Activated T-helper 1 cell treated with anti-CD3 and anti-CD28 coated beads, Interleukin-12 subunit alpha, Interleukin-12 subunit beta, Interleukin-2, Interleukin-4 antibody, amounts not matched to agents 30 ng/mL and 10 ng/mL and 1 ng/mL, durations not matched to agents 14 hours and 24 hours and 36 hours (primary cell): ENCODE results near the gene MLLT6. TPM values are rescaled to one million over a fixed set of nuclear protein-coding genes. Genes with fewer than 3 reads are reported as not detected.
A peak's percentile ranks its signal among the peaks of the same experiment; 100 is the strongest.

Experiments
- DNase-seq: peaks from one replicate; pipeline ENCODE4 v3.0.0; 2021; ENCODE audit warnings: low spot score
- H3K27ac Mint-ChIP-seq: one replicate; pipeline ENCODE4 v1.8.0; 2021; ENCODE audit warnings: mild to moderate bottlenecking, mixed read lengths
- H3K27me3 Mint-ChIP-seq: one replicate; pipeline ENCODE4 v1.8.0; 2022; ENCODE audit warnings: mild to moderate bottlenecking, moderate library complexity, mixed read lengths; ENCODE audit not compliant: insufficient read depth
- H3K36me3 Mint-ChIP-seq: one replicate; pipeline ENCODE4 v1.8.0; 2021; ENCODE audit warnings: low read depth, mixed read lengths
- H3K4me1 Mint-ChIP-seq: one replicate; pipeline ENCODE4 v1.8.0; 2021; ENCODE audit warnings: low read depth, mixed read lengths
- H3K4me3 Mint-ChIP-seq: one replicate; pipeline ENCODE4 v1.8.0; 2021; ENCODE audit warnings: mild to moderate bottlenecking, moderate library complexity, mixed read lengths
- H3K9me3 Mint-ChIP-seq: one replicate; pipeline ENCODE4 v1.8.0; 2021; ENCODE audit warnings: mixed read lengths
- intact Hi-C: fragments of 100-400 bp; cut with micrococcal nuclease; formaldehyde crosslinking; loops from one replicate; pipeline ENCODE4 v1.15.1; 2024
- total RNA-seq: library from RNA; stranded (reverse); gene quantifications from 2 replicates; pipeline ENCODE4 v1.2.3, GENCODE V29; 2022

MLLT6 gene
- total RNA-seq, 1 donor from 2014 or later, result 250 TPM

DNA sequence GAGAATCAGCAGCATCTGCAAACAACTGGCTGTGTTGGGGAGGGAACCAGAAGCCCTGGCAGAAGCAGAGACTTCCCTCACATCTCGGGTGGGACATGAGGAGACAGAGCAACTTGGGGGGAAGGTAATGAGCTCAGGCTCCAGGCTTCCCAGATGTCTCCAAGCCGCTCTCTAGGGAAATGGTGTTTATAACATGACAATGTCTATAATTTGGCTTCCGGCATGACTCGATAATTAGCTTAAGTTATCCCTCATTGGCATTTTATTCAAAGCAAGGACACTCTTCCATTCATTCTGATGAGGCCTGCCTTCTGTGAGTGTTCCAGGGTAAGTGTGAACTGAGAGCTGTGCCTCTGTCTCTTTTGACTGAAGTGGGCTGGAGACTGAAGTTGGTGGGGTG, 14.7 kb upstream of the MLLT6 start:
- H3K36me3 Mint-ChIP-seq, result no peaks in the 10 kb centered on the region
- H3K4me3 Mint-ChIP-seq, result no peak overlapping the region
- no peak overlapping the region for H3K27ac Mint-ChIP-seq
- H3K4me1 Mint-ChIP-seq, result no peaks in the 10 kb centered on the region
- no peak for DNase-seq
- intact Hi-C loops, result no loop called here
- no peaks in the 10 kb centered on the region for H3K9me3 Mint-ChIP-seq
- peaks cover 3% of the 10 kb centered on the region for H3K27me3 Mint-ChIP-seq

DNA sequence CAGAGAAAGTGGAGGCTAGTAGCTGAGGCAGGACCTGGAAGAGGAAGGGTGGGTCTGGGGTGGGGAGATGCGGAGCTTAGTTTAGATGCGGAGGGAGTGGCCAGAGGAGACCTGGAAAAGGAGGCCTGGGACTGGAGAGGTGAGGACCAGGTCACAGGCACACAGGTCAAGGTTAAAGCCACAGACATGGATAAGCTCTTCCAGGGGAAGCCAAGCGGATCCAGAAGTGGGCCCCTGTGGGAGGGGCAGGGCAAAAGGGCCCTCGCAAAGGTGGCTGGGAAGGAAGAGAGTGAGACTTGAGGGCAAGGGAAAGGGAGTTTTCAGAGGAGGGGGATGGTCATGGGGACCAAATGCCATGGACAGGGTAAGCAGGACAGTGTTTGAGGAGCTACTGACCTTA, 13.9 kb upstream of the MLLT6 start:
- no peak overlapping the region for H3K27ac Mint-ChIP-seq
- intact Hi-C loops, result no loop called here

DNA sequence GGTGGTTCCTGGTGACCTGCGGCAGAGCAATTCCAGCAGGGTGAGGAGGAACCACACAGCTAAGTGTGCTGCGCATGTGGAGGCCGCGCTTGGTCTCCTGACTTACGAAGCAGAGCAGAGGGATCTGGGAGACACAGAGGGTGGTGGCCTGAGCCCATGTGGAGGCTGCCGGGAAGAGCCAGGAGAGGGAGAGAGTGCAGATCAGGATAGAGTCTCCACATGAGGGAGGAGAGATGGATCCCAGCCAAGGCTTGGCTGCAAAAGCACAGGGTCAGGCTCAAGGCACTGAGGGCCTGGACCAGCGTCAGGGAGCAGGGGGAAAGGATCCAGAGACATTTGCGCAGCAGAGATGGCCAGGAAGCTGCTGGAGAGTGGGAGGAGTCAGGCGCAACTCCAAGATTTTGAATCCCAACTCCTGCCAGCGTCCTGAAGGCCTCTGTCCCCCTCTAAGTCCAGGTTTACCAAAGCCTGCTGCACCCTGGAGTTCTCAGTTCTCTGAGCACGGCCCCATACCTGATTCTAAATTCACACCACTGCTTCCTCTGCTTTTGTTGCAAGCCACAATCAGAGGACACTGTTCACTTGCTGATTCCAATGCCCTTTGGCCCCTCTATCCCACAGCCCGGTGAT, 11.3 kb upstream of the MLLT6 start:
- DNase-seq, result no peak
- Mint-ChIP-seq H3K27me3 (no peaks in the 10 kb centered on the region), H3K4me3 (no peak overlapping the region), H3K27ac (no peak overlapping the region), H3K4me1 (peaks cover 19% of the 10 kb centered on the region), H3K36me3 (no peaks in the 10 kb centered on the region), H3K9me3 (no peaks in the 10 kb centered on the region)
- intact Hi-C loops, result no loop called here

More for the DNA sequence above, 13.9 kb upstream of the MLLT6 start:
- Mint-ChIP-seq H3K27me3 (no peaks in the 10 kb centered on the region), H3K9me3 (no peaks in the 10 kb centered on the region), H3K4me3 (no peak overlapping the region), H3K36me3 (no peaks in the 10 kb centered on the region), H3K4me1 (no peaks in the 10 kb centered on the region)
- DNase-seq, result no peak

DNA sequence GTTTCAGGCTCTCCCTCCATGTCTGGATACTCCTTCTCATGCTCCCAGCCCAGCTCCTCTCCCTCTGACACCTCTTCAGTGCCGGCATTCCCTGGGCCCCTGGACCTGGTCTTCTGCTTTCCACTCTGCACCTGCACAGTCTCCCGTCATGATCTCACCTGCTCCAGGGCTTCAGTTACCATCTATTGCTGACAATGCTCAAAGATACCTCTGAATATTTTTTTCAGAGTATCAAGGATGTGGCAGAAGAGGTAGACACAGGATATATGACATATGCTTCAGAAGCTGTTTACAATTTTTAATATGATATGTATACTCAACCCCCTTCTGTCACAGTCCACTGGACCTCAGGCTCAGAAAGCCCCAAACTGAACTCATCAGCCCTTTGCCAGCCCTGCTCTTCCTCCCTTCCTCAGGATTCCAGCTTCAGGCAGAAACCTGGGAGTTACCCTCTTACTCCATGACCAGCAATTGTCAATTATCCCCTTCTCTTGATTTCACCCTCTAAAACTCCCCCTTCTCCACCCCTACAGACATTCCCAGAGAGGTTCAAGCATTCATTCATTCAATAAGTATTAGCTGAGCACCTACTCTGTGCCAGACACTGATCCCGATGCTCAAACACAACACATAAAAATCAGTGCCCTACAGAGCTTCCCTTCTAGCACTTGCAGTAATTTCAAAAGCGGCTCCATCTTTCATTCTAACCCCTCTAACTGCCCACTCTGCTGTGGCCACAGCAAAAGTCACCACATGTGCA, 7.8 kb upstream of the MLLT6 start:
- Mint-ChIP-seq H3K4me1 (peaks cover 45% of the 10 kb centered on the region), H3K27me3 (no peaks in the 10 kb centered on the region)
- intact Hi-C loops, result no loop called here

DNA sequence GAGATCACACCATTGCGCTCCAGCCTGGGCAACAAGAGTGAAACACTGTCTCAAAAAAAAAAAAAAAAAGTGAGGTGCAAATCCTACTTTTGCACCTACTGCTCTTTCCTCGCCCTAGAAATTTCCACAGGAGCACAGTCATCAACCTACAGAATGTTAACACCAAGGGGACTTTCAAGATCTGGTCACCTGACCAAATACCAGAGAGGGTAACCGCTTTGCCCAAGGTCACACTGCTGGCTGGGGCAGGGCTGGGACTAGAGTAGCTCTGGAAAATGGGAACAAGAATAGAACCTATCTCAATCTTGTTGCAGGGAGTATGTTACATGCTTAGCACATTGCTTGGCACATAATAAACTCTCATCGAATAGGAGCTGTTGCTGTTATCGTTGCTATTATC, 6.3 kb upstream of the MLLT6 start:
- peak overlapping the region; percentile 33 for H3K27ac Mint-ChIP-seq
- no peak overlapping the region for H3K4me3 Mint-ChIP-seq
- H3K4me1 Mint-ChIP-seq, result peaks cover 55% of the 10 kb centered on the region
- peaks cover 4% of the 10 kb centered on the region for H3K9me3 Mint-ChIP-seq
- H3K36me3 Mint-ChIP-seq, result peaks cover 3% of the 10 kb centered on the region
- DNase-seq, result no peak
- intact Hi-C loops, result no loop called here
- no peaks in the 10 kb centered on the region for H3K27me3 Mint-ChIP-seq

More for the DNA sequence above, 7.8 kb upstream of the MLLT6 start:
- DNase-seq, result no peak
- Mint-ChIP-seq H3K9me3 (peaks cover 4% of the 10 kb centered on the region), H3K27ac (peak overlapping the region; percentile 70), H3K36me3 (peaks cover 3% of the 10 kb centered on the region), H3K4me3 (peak overlapping the region; percentile 16)

DNA sequence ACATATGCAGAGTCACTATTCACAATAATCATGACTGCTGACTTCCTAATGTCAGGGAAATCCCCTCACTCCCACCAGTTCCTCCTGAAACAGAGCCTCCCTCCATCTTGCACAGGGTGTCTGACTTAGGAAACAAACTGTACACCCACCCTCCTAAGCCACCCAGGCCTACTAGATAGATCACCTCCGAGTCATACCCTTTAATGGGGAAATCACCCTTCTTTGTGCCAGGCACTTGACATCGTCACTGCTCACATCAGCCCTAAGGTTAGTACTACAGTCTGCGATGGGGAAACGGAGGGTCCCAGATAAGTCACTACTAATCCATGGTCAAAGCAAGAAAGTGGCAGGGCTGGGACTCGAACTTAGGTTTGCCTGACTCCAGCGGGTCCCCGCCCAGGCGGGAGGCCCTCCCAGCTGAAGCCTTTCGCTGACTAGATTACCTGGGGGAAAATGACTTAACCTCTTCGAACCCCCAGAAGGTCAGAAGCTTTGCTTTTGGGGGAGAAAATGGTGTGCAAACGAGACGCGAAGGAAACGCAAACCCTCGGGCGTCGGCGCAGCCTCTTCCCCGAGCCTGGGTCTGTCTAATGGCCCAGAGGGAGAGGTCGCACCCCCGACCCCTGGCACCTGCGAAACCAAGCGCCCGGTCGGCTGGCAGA, 3.4 kb upstream of the MLLT6 start:
- peaks cover 4% of the 10 kb centered on the region for H3K9me3 Mint-ChIP-seq
- peak overlapping the region; percentile 83 for H3K4me3 Mint-ChIP-seq
- peaks cover 65% of the 10 kb centered on the region for H3K4me1 Mint-ChIP-seq
- peak; percentile 66 for DNase-seq
- intact Hi-C loops, result loop anchor here (1.0 to 10.0 kb wide), 9 partner anchors 24 to 1863 kb away; partner anchors contain the start of genes CCR7, FBXL20, LASP1 and PSMB3
- peak overlapping the region; percentile 99 for H3K27ac Mint-ChIP-seq
- H3K36me3 Mint-ChIP-seq, result peaks cover 12% of the 10 kb centered on the region
- no peaks in the 10 kb centered on the region for H3K27me3 Mint-ChIP-seq

DNA sequence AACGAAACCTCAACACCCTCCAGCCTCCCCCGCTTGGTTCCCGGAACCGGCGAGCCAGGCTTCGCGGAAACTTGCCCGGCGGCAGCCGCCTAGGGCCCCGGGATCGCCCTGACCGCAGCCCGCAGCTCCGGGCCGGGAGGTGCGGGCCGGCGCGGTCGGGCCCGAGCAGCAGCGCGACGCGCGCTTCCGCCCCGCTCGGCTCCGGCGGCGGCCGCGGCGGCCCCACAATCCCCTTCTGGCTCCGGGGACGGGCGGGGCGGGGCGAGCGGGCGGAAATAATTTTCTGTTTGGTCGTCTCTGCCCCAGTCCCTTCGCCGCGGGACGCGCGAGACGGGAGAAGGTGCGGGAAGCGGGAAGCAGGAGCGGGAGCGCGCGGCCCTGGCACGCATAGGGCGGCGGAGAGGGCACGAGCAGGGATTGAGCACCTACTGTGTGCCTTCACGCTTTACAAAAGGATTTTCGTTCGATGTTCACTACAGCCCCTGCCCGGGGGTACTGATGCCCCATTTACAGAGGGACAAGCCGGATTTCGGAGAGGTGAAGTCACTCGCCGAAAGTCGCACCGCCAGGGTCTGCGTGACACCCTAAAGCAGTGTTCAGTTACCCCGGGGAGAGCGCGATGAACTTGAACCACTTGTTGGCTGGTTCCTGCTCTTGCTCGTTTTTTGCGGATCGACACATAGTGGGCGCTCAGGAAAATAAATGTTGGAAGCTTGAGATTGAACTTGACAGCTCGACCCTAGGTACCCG, 2.7 kb upstream of the MLLT6 start:
- Mint-ChIP-seq H3K9me3 (peaks cover 4% of the 10 kb centered on the region), H3K4me3 (peak overlapping the region; percentile 97), H3K27me3 (no peaks in the 10 kb centered on the region), H3K27ac (peak overlapping the region; percentile 99), H3K4me1 (peaks cover 65% of the 10 kb centered on the region), H3K36me3 (peaks cover 15% of the 10 kb centered on the region)
- DNase-seq, result peak; percentile 75
- intact Hi-C loops, result loop anchor here (5.0 to 10.0 kb wide), 4 partner anchors 150 to 1862 kb away; partner anchors contain the start of genes CCR7, FBXL20, RPL23 and SYNRG

DNA sequence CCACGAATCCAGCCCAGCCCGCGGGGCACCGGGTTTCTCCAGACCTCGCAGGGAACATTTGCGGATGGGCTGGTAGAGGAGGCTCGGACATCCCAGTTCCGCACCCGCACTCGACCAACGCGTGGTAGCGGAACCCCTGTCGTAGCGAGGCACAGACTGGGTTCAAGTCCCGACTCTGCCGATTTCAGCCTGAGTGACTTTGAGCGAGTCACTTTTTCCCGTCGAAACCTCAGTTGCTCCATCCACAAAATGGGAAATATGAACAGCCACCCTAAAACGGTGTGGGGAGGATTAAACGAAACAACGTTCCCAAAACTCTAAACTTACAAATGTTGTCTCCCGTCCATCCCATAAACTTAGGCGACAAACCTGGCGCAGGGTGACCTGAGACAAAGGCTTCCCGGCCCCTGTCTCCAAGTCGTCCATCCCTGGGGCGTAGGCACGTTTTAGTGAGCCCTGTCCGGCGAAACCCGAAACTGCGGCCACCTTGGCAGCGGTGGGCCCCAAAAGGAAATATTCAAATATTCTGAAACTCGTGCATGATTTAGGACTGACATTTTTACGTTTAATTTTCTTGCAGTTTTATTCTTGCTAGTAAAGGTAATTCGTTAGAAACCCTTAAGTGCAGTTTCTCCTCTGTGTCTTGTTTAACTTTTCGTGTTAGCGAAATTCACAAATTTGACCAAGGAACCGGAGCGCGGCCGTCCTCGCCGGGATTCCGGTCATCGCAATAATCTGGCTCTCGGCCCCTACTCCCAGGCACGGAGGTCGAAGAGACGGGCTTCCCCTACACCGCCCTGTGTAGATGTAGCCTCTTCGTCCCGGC, 1.9 kb upstream of the MLLT6 start:
- peaks cover 66% of the 10 kb centered on the region for H3K4me1 Mint-ChIP-seq
- H3K9me3 Mint-ChIP-seq, result peaks cover 4% of the 10 kb centered on the region
- H3K27me3 Mint-ChIP-seq, result no peaks in the 10 kb centered on the region
- H3K4me3 Mint-ChIP-seq, result peak overlapping the region; percentile 97
- peaks cover 23% of the 10 kb centered on the region for H3K36me3 Mint-ChIP-seq
- DNase-seq, result no peak
- intact Hi-C loops, result loop anchor here (5.0 to 10.0 kb wide), 4 partner anchors 149 to 1862 kb away; partner anchors contain the start of genes CCR7, FBXL20, RPL23 and SYNRG
- H3K27ac Mint-ChIP-seq, result peak overlapping the region; percentile 98

DNA sequence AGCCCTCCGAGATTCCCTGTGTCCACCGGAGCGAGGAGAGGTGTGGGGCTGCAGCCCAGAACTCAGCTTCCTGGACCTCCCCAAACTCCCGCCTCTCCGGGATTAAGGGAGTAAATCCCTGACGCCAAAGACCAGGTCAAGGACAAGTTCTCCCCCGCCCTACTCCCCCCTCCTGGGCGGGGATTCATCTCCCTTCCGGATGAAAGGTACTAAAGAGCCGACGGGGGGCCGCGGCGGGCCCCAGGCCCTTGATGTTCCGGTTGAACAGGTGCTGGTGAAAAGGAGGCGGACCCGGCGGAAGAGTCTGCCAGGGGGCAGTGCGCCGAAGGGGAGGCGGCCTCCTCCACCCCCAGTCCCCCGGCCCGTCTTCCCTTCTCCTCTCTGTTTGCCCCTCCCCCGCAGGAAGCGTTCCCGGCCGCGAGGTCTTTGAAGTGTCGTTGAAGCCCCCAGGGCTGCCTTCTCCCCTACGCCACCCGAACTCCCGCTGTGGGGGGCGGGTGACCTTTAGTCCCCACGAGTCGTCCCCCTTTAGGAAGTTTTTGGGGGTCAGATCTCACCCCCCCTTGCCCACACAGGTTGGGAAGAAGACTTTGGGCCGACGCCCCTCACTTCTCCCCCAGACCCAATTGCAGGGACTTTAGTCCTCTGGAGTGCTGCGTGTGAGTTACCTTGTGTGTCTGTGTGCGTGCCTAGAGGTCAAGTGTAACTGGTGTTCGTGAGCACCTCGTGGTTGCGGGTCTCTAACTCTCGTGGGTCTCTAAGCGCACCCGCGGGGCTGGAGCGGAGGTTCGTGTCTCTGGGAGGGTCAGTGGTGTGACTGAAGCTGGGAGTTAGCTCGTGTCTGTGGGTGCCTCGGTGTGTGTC, 1.1 kb upstream of the MLLT6 start:
- peak overlapping the region; percentile 97 for H3K4me3 Mint-ChIP-seq
- H3K36me3 Mint-ChIP-seq, result peaks cover 25% of the 10 kb centered on the region
- no peaks in the 10 kb centered on the region for H3K27me3 Mint-ChIP-seq
- H3K27ac Mint-ChIP-seq, result peak overlapping the region; percentile 98
- H3K9me3 Mint-ChIP-seq, result peaks cover 4% of the 10 kb centered on the region
- peak; percentile 66 for DNase-seq
- intact Hi-C loops, result loop anchor here (5.0 to 10.0 kb wide), 4 partner anchors 148 to 1861 kb away; partner anchors contain the start of genes CCR7, FBXL20, RPL23 and SYNRG
- H3K4me1 Mint-ChIP-seq, result peaks cover 65% of the 10 kb centered on the region

DNA sequence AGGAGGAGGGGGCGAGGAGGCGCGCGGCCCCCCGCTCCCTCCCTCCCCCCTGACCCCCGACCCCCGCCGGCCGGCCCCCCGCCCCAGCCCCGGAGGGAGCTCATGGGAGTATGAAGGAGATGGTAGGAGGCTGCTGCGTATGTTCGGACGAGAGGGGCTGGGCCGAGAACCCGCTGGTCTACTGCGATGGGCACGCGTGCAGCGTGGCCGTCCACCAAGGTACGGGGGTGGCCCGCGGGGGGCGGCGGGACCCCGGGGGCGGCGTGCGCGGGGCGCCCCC, 390 bp downstream of the MLLT6 start:
- peak overlapping the region; percentile 93 for H3K4me3 Mint-ChIP-seq
- DNase-seq, result no peak
- intact Hi-C loops, result loop anchor here (10.0 kb wide), 1 partner anchor 1859 kb away; the partner anchor contains the start of gene CCR7
- no peaks in the 10 kb centered on the region for H3K27me3 Mint-ChIP-seq
- no peak overlapping the region for H3K27ac Mint-ChIP-seq
- H3K36me3 Mint-ChIP-seq, result peaks cover 34% of the 10 kb centered on the region
- peaks cover 68% of the 10 kb centered on the region for H3K4me1 Mint-ChIP-seq
- no peaks in the 10 kb centered on the region for H3K9me3 Mint-ChIP-seq

DNA sequence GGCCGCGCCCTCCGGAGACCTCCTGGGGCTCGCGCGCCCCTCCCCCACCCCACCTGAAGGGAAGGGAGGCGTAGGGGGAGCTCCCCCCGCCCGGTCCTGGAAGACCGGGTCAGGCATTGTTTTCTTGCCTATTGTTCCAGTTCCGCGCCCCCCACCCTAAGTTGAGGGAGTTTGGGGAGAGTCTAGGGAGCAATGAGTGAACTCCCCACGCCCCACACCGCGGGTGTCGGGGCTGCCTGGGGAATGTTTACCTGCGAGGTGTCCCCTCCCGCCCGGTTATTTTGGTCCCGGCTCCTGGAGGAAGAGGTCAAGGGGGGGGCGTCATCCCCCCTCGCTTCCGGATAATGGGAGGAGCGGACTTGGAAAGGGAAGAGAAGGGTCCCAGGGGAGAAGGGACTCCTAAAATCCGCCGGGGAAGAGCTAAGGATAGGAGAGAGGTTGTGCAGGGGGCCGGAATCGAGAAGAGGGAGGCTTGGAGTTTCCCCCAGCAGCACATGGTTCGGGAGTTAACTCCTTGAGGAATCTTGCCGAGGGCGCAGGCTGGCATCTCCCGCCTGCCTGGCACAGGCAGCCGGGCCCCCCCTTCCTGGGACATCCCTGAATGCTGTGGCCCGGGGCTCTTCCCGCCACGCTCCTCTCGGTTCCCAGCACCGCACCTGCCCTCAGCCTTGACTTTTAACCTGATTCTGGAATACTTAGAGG, 881 bp downstream of the MLLT6 start:
- no peaks in the 10 kb centered on the region for H3K9me3 Mint-ChIP-seq
- peak overlapping the region; percentile 93 for H3K4me3 Mint-ChIP-seq
- no peaks in the 10 kb centered on the region for H3K27me3 Mint-ChIP-seq
- no peak for DNase-seq
- peaks cover 70% of the 10 kb centered on the region for H3K4me1 Mint-ChIP-seq
- peak overlapping the region; percentile 95 for H3K27ac Mint-ChIP-seq
- intact Hi-C loops, result loop anchor here (1.0 to 10.0 kb wide), 3 partner anchors 9 to 1859 kb away; partner anchors contain the start of gene CCR7
- peaks cover 39% of the 10 kb centered on the region for H3K36me3 Mint-ChIP-seq
